ENCODE results near the gene SERTAD2.

SERTAD2 gene

DNA sequence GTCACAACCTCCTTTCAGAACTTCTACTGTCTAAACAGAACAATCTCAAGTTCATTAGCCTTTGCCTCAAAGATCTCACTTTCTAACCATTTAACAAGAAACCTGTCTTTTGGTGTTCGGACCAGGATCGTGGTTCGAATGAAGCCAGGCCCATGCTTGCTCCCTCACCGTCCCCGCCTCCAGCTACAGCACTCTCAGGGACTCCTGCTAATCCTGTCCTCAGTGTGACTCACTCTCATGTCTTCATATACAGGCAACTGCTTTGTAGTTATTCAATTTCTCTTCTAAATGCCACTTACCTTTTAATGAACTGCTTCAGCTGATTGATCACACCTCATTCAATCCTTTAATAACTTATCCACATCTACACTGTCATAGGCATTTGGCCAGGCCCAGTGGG is 15.8 kb downstream of the SERTAD2 start:
- no peak overlapping the region for H3K27ac ChIP-seq
- TF ChIP-seq, protein P1, sequence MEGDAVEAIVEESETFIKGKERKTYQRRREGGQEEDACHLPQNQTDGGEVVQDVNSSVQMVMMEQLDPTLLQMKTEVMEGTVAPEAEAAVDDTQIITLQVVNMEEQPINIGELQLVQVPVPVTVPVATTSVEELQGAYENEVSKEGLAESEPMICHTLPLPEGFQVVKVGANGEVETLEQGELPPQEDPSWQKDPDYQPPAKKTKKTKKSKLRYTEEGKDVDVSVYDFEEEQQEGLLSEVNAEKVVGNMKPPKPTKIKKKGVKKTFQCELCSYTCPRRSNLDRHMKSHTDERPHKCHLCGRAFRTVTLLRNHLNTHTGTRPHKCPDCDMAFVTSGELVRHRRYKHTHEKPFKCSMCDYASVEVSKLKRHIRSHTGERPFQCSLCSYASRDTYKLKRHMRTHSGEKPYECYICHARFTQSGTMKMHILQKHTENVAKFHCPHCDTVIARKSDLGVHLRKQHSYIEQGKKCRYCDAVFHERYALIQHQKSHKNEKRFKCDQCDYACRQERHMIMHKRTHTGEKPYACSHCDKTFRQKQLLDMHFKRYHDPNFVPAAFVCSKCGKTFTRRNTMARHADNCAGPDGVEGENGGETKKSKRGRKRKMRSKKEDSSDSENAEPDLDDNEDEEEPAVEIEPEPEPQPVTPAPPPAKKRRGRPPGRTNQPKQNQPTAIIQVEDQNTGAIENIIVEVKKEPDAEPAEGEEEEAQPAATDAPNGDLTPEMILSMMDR (conservative IDR thresholded peaks at IDR 0.05): no peak

DNA sequence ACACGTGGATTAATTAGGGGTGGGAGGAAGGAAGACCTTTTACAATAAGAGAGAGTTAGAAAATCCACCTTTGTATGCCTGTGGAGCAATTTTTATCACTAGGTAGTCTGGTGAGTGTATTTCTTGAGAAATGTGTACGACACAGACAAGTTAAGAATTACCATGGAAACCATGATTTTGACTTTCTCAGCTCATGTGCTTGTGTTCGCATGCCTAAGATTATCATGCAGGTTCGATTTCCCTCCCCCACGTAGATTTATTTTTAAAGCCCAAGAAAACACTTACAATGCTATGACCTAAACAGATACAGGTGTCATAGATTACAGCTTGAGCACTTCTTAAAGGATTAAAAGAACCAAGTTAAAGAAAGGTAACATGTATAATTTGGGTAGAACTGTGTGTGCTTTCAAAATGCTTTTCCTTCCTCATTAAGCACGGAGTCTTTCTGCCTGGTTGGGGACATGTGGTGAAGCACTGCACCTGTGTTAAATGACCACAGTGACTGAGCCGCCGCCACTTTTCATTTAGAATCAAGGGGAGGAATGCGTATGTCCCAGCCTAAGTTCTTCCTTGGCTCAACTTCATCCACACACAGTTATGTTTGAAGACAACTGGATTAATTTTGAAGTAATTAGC is 16.6 kb downstream of the SERTAD2 start:
- TF ChIP-seq ZFX (IDR thresholded peaks at IDR 0.05): no peak
- TF ChIP-seq, protein P1 (conservative IDR thresholded peaks at IDR 0.05): no peak
- H3K27ac ChIP-seq: no peak overlapping the region

DNA sequence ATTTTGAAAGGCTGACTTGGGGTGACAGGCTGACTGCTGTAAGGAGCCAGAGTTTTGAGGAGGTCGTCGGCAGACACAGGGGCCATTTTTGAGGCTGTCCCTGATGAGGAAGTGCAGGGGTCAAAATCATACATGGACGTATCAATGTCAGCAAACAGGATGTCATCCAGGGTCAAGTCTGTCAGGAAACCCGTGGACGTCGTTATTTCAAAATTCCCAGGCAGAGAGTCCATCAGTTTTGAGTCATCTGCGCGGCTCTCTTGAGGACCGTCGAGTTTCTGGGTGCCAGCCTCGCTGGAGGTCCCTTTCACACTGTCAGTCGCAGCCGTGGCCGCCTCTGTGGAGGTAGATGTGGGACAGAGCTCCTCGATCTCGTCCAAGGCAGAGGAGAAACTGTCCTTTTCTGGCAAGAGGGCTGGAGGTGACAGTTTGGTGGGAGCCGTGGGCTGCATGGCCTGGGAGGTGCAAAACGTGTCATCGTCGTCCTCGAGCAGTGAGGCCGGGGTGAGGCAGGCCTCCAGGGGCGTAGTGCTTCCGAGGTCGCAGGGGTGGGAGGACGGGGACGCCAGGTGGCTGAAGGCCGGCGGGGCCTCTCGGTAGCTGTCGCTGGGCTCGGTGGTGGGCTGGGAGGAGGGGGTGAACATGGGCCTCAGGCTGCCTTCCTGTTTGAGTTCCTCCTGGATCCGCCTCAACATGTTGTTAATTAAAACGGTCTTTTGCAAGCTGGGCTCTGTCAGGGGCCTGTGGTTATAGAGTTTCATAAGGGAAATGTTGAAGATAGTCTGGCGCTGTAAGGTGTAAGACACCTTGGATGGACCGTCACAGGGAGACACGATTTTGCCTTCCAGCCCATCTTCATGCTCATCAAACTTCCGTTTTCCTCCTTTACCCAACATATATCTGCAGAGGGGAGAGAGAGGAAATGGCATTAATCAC is 17.5 kb downstream of the SERTAD2 start:
- TF ChIP-seq, protein P1 (conservative IDR thresholded peaks at IDR 0.05): no peak
- TF ChIP-seq ZFX (IDR thresholded peaks at IDR 0.05): no peak
- no peak overlapping the region for H3K27ac ChIP-seq

DNA sequence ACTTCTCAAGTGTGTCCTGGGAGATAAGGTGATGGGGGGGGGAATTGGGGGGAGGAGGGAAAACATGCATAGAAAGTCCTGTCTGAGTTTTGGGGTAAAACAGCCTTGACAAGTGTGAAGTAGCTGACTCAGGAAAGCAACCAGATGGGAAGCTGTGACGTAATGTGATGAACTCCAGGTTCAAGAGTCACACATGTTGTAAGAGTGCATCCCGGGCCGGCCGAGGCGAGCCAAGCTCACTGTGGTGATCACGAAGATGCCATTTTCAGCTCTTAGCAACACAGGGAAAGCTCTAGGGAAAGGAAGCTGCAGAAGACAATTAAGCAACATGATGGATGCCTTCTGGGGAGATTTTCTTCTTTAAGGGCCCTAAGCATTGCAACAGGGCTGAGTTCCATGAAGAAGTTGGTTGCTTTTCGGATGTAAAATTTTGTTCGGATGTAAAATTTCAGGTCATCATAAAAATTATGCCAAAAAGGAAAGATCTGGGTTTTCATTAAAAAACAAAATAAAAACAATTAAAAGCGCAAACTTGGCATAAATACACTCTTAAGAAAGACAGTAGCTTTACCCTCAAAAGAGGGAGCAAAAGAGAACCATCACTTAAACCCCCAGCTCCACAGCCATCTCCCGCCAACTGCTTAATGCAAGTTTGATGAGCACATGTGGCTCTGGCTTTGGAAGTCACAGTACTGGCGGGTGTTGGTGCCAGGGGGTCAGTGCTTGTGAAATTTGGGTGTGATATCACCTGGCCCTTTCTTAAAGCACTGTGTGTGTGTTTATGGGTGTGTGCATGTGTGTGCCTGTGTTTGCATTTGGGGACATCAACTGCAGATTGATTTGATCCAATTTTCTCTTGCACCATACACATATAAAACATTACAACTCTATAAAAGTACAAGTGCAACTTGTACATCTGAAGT is 19.1 kb downstream of the SERTAD2 start:
- no peak for TF ChIP-seq ZFX (IDR thresholded peaks at IDR 0.05)
- TF ChIP-seq, protein P1 (conservative IDR thresholded peaks at IDR 0.05): no peak
- H3K27ac ChIP-seq: no peak overlapping the region

DNA sequence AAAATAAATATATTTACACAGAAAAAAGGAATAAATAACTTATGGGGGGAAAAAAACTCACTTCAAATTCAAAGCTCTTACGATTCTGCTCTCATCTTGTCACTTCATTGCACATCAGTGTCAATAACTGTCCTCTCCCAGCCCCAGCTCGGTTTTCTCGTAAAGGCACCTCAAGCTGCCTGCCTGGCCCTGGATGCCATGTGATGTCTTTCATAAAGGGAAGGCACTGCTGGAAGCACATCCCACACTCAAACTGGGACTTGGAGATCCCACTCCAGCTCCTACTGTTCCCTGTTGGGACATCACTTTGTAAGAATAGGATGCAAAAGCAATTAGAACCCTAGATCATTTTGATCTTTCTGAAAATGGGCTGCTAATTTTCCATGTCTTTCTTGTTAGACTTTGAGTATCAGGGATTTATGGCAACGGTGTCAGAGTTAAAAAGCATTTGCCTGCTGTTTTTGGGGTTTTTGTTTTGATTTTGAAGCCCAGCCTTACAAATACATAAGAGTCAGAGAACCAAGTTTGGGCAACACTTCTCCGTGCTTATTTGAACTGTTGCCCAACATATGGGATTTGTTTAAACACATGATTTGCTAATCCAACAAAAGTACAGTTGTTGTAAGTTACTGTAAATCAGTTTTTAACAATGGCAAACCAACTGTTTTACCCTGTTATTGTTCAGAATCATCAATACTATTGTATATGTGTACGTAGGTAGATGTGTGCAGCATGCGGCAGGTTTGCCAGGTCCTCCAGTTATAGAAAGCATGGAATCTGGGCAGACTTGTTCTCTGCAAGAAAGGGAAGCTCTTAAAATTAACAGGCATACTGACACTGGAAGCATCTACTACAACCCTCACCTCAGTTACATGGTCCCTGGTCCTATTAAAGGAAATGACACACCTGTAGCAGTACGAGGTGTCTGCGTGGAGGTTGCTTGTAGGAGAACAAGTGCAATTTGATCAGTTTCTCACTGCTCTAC is 20.6 kb downstream of the SERTAD2 start:
- TF ChIP-seq, protein P1 (conservative IDR thresholded peaks at IDR 0.05): no peak
- TF ChIP-seq ZFX (IDR thresholded peaks at IDR 0.05): no peak
- H3K27ac ChIP-seq: no peak overlapping the region

DNA sequence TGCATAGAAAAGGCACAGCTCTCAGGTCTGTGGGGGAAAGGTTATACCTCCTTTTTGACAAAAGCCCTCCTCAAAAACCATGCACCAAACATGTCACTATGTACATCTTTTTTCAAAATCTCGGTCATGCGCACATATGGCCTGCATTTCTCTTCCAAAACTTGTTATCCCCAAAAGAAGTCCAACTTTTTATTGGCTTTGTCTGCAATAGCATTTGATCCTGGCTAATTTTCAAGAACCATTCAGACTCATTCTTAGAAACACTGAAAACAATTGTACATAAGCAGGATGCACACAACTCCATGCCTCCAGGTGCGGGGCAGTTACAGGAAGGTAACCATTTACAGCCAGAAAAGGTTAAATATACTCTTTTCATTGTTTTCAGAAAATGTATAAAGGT is 21.9 kb downstream of the SERTAD2 start:
- no peak for TF ChIP-seq ZFX (IDR thresholded peaks at IDR 0.05)
- TF ChIP-seq, protein P1 (conservative IDR thresholded peaks at IDR 0.05): no peak
- no peak overlapping the region for H3K27ac ChIP-seq

All from C4-2B (cell line).